Panc1 (cell line): Measurements from ENCODE around the gene IKZF3. TPM values are rescaled to one million over a fixed set of nuclear protein-coding genes. Genes with fewer than 3 reads are reported as not detected.
"Not testable (repeated sequence)": the region's sequence is repeated elsewhere in the genome, so short reads cannot be mapped to it uniquely, and the experiment has no call there.

Source experiments
- ATAC-seq: fragments of 200-7000 bp; cut with Tn5 transposase; 2 replicates; pipeline ENCODE4 v1.9.1; 2020; ENCODE audit warnings: mild to moderate bottlenecking, moderate library complexity
- BruUV-seq: library from RNA; stranded (reverse); fragments of 400-500 nt; replicated peaks from 2 replicates; lab custom pipeline; 2021; lab: Mats Ljungman, UMichigan
- CTCF ChIA-PET: fragments of 300-600 bp; sonication (Branson Sonifier 250); formaldehyde crosslinking; loops from one replicate; lab custom pipeline; 2022; ENCODE audit warnings: antibody characterized with exemption; lab: Charles Lee
- POLR2A ChIA-PET: fragments of 300-600 bp; sonication (Branson Sonifier 250); formaldehyde crosslinking; loops from one replicate; lab custom pipeline; 2022; ENCODE audit warnings: antibody characterized with exemption; lab: Charles Lee
- DNase-seq: peaks from one replicate; pipeline ENCODE4 v3.0.0-alpha.2; 2010; ENCODE audit warnings: low read depth, low spot score
- H3K27ac ChIP-seq: 2 replicates; pipeline ENCODE4 v1.5.1; 2011; ENCODE audit warnings: mild to moderate bottlenecking, low read length, inconsistent platforms
- H3K27me3 ChIP-seq: fragments of 200-500 bp; sonication (Bioruptor generic); 2 replicates; pipeline ENCODE4 v1.6.0; 2014; ENCODE audit warnings: low read length, inconsistent platforms; ENCODE audit not compliant: control insufficient read depth, insufficient read depth
- H3K36me3 ChIP-seq: fragments of 200-500 bp; sonication (Bioruptor generic); 2 replicates; pipeline ENCODE4 v1.5.1; 2014; ENCODE audit warnings: inconsistent platforms, mild to moderate bottlenecking, low read length, moderate library complexity; ENCODE audit not compliant: control insufficient read depth, insufficient read depth
- H3K4me1 ChIP-seq: 2 replicates; pipeline ENCODE4 v1.5.1; 2011; ENCODE audit warnings: inconsistent platforms, mild to moderate bottlenecking, low read length, moderate library complexity; ENCODE audit not compliant: control insufficient read depth, insufficient read depth
- H3K4me3 ChIP-seq, 2 experiments: 2 replicates each; pipeline ENCODE4 v1.5.1; 2011 to 2012; ENCODE audit warnings: low read depth in 2 of 2, low read length in 2 of 2, mild to moderate bottlenecking in 2 of 2, inconsistent platforms in 1 of 2, moderate library complexity in 1 of 2
- H3K9me3 ChIP-seq: fragments of 200-500 bp; sonication (Bioruptor generic); 2 replicates; pipeline ENCODE4 v1.5.1; 2014; ENCODE audit warnings: low read depth, mild to moderate bottlenecking, inconsistent platforms, low read length, moderate library complexity; ENCODE audit not compliant: control insufficient read depth, insufficient read depth
- POLR2AphosphoS5 ChIP-seq: IDR thresholded peaks from 2 replicates; pipeline ENCODE4 v1.6.1; 2012; ENCODE audit warnings: mild to moderate bottlenecking, low read depth, low read length, moderate library complexity
- REST ChIP-seq, 2 experiments: IDR thresholded peaks; 2 replicates each; pipeline ENCODE4 v1.6.1; 2011 to 2012; ENCODE audit warnings: low read depth in 2 of 2, control low read depth in 1 of 2, low read length in 1 of 2, mild to moderate bottlenecking in 1 of 2, moderate library complexity in 1 of 2; ENCODE audit not compliant: insufficient read depth in 1 of 2
- SIN3A ChIP-seq: IDR thresholded peaks from 2 replicates; pipeline ENCODE4 v1.6.1; 2012; ENCODE audit warnings: low read depth, mild to moderate bottlenecking, low read length, moderate library complexity, borderline replicate concordance; ENCODE audit not compliant: insufficient read depth
- TCF7L2 ChIP-seq: IDR thresholded peaks from 2 replicates; pipeline ENCODE4 v1.6.1; 2011; ENCODE audit warnings: mild to moderate bottlenecking, low read depth, low read length, inconsistent platforms
- in situ Hi-C: cut with HindIII; loops from 2 replicates; pipeline ENCODE4 v1.10.0; 2016; ENCODE audit warnings: low sequenced_read_pairs, low pct_unique_long_range_greater_than_20kb
- intact Hi-C: fragments of 100-400 bp; cut with micrococcal nuclease; formaldehyde crosslinking; loops from one replicate; pipeline ENCODE4 v1.10.0; 2022; ENCODE audit not compliant: unreplicated experiment
- total RNA-seq: library from RNA; stranded (reverse); gene quantifications from one replicate; pipeline ENCODE4 v1.2.1, GENCODE V29; 2021; ENCODE audit not compliant: unreplicated experiment
- TF ChIP-seq, protein P1 (sequence below): fragments of 450-650 bp; IDR thresholded peaks from 2 replicates; pipeline ENCODE4 v1.5.1; 2017; ENCODE audit warnings: mild to moderate bottlenecking

The IKZF3 gene
- total RNA-seq, 1 experiment from 2014 or later = 0.59 TPM

- Histone ChIP-seq H3K36me3 (no peaks in the 10 kb centered on the region), H3K27me3 (no peaks in the 10 kb centered on the region; the same call in 1 of the 2 replicates), H3K9me3 (no peaks in the 10 kb centered on the region), H3K4me3 (no peak overlapping the region), H3K4me1 (no peaks in the 10 kb centered on the region), H3K27ac (no peak overlapping the region)
- no TSS peak for BruUV-seq
- in situ Hi-C loops (no loop called here), intact Hi-C loops (no loop called here)
- no peak for ATAC-seq
- no peak for TF ChIP-seq TCF7L2
- TF ChIP-seq, protein P1, sequence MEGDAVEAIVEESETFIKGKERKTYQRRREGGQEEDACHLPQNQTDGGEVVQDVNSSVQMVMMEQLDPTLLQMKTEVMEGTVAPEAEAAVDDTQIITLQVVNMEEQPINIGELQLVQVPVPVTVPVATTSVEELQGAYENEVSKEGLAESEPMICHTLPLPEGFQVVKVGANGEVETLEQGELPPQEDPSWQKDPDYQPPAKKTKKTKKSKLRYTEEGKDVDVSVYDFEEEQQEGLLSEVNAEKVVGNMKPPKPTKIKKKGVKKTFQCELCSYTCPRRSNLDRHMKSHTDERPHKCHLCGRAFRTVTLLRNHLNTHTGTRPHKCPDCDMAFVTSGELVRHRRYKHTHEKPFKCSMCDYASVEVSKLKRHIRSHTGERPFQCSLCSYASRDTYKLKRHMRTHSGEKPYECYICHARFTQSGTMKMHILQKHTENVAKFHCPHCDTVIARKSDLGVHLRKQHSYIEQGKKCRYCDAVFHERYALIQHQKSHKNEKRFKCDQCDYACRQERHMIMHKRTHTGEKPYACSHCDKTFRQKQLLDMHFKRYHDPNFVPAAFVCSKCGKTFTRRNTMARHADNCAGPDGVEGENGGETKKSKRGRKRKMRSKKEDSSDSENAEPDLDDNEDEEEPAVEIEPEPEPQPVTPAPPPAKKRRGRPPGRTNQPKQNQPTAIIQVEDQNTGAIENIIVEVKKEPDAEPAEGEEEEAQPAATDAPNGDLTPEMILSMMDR = no peak
- DNase-seq = no peak
- ChIA-PET CTCF (interaction anchor here (0.6 kb wide), 1 partner anchor 20 kb away, joined by 3 read pairs; no protein-coding TSS in a partner anchor), POLR2A (no interaction called here)
Observed at GRCh38 chr17:39765766-39766165, 98.3 kb downstream of the IKZF3 start.

DNA sequence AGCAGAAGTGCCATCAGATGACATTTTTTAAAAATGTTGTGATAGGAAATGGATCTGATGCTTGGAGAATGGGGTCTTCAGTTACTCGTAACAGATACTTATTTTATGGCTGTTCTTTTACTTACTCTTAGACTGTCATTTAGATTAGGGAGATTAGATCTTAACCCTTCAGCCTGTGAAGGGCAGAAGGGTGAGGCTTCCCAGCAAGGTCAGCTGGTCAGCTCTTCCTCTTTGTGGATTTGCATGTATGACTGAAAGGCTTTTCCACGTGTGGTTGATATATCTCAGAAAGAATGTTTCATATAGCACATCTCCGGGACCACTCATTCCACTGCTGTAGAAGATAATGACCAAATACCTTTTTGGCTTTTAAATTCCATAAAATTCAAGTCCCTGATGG, 98.9 kb downstream of the IKZF3 start:
- Histone ChIP-seq H3K27ac (no peak overlapping the region), H3K4me3 (no peak overlapping the region), H3K27me3 (no peaks in the 10 kb centered on the region; the same call in 1 of the 2 replicates), H3K36me3 (no peaks in the 10 kb centered on the region), H3K9me3 (no peaks in the 10 kb centered on the region), H3K4me1 (no peaks in the 10 kb centered on the region)
- intact Hi-C loops (no loop called here), in situ Hi-C loops (no loop called here)
- no peak for ATAC-seq
- TF ChIP-seq REST (IDR thresholded peaks at IDR 0.05; ENCODE audit: insufficient read depth in 1 of 2, low read depth in 2 of 2, low read length in 1 of 2) (no peak), POLR2AphosphoS5 (no peak), SIN3A (no peak), TCF7L2 (no peak)
- TF ChIP-seq, protein P1 = no peak
- POLR2A ChIA-PET = interaction anchor here (1.1 kb wide), 1 partner anchor 16 kb away, joined by 13 read pairs; no protein-coding TSS in a partner anchor
- no peak for DNase-seq
- no TSS peak for BruUV-seq
- CTCF ChIA-PET = no interaction called here

GRCh38 chr17:39764171-39764570, 99.9 kb downstream of the IKZF3 start:
- H3K27me3 ChIP-seq, CTCF ChIA-PET, BruUV-seq, H3K36me3 ChIP-seq, in situ Hi-C loops, ATAC-seq, DNase-seq, H3K27ac ChIP-seq, H3K4me1 ChIP-seq, H3K4me3 ChIP-seq, intact Hi-C loops, H3K9me3 ChIP-seq: not testable (repeated sequence)
- POLR2A ChIA-PET = interaction anchor here (0.6 to 1.1 kb wide), 2 partner anchors 15 to 34 kb away, joined by 13 to 19 read pairs; no protein-coding TSS in a partner anchor
